ENCODE results near the gene SLC4A5.

Gene SLC4A5

GRCh38 chr2:74373221-74373676 lies 30.0 kb upstream of the SLC4A5 start:
- H3K4me3 ChIP-seq (ENCODE audit: low read depth in 1 of 2, low read length in 1 of 2): no peak overlapping the region
- no peak overlapping the region for H3K27ac ChIP-seq
- no peaks in the 10 kb centered on the region for H3K4me1 ChIP-seq (ENCODE audit: control insufficient read depth in 1 of 2, insufficient read depth in 1 of 2, low read depth in 1 of 2, low read length in 1 of 2)
- TF ChIP-seq, protein P1, sequence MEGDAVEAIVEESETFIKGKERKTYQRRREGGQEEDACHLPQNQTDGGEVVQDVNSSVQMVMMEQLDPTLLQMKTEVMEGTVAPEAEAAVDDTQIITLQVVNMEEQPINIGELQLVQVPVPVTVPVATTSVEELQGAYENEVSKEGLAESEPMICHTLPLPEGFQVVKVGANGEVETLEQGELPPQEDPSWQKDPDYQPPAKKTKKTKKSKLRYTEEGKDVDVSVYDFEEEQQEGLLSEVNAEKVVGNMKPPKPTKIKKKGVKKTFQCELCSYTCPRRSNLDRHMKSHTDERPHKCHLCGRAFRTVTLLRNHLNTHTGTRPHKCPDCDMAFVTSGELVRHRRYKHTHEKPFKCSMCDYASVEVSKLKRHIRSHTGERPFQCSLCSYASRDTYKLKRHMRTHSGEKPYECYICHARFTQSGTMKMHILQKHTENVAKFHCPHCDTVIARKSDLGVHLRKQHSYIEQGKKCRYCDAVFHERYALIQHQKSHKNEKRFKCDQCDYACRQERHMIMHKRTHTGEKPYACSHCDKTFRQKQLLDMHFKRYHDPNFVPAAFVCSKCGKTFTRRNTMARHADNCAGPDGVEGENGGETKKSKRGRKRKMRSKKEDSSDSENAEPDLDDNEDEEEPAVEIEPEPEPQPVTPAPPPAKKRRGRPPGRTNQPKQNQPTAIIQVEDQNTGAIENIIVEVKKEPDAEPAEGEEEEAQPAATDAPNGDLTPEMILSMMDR (IDR thresholded peaks at IDR 0.05): no peak
- H3K36me3 ChIP-seq: peaks cover 88% of the 10 kb centered on the region
- H3K27me3 ChIP-seq: no peaks in the 10 kb centered on the region
- no peaks in the 10 kb centered on the region for H3K9me3 ChIP-seq

GRCh38 chr2:74372674-74373073 lies 29.5 kb upstream of the SLC4A5 start:
- H3K27ac ChIP-seq: no peak overlapping the region
- H3K4me1 ChIP-seq (ENCODE audit: control insufficient read depth in 1 of 2, insufficient read depth in 1 of 2, low read depth in 1 of 2, low read length in 1 of 2): no peaks in the 10 kb centered on the region
- no peak overlapping the region for H3K4me3 ChIP-seq (ENCODE audit: low read depth in 1 of 2, low read length in 1 of 2)
- H3K27me3 ChIP-seq: no peaks in the 10 kb centered on the region
- peaks cover 89% of the 10 kb centered on the region for H3K36me3 ChIP-seq
- TF ChIP-seq, protein P1 (IDR thresholded peaks at IDR 0.05): no peak
- no peaks in the 10 kb centered on the region for H3K9me3 ChIP-seq

DNA sequence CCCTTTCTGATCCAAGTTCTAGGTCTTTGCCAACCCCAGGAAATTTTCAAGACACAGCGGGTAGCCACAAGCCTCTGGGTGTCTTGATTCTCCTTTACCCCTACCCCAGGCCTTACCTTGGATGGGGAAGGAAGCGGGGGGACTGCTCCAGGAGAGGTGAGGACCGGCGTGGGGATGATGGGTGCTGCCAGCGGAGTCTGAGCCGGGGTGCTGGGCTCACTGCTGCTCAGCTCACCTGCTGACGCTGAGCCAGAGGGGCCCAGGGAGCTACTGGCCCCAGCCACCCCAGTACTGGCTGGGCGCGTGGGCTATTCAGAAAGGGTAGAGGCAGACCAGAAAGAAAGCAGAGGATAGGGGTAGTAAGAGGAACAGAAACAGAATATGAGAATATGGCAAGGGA lies 28.2 kb upstream of the SLC4A5 start:
- Histone ChIP-seq H3K4me3 (ENCODE audit: low read depth in 1 of 2, low read length in 1 of 2) (no peak overlapping the region), H3K9me3 (no peaks in the 10 kb centered on the region), H3K27ac (no peak overlapping the region), H3K36me3 (peaks cover 89% of the 10 kb centered on the region), H3K4me1 (ENCODE audit: control insufficient read depth in 1 of 2, insufficient read depth in 1 of 2, low read depth in 1 of 2, low read length in 1 of 2) (no peaks in the 10 kb centered on the region), H3K27me3 (no peaks in the 10 kb centered on the region)
- TF ChIP-seq, protein P1 (IDR thresholded peaks at IDR 0.05): no peak

DNA sequence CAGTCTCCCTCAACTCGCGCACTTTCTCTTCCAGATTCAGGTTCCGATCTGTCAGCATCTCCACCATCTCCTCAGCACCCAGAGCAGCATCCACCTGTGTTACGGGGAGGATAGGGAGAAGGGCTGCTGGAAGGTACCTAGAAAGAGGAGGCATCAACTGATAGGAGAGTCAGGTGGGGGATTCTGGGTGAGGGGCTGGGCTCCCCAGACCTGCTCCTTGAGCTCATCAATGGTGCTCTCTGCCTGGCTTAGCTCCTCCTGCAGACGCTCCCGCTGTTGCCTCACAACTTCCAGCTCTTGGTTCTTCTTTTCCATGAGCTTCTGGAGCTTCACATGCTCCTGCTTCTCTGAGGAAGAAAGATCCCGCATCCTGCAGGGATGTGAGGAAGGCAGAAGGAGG lies 26.8 kb upstream of the SLC4A5 start:
- TF ChIP-seq, protein P1 (IDR thresholded peaks at IDR 0.05): no peak
- Histone ChIP-seq H3K9me3 (no peaks in the 10 kb centered on the region), H3K27ac (no peak overlapping the region), H3K27me3 (no peaks in the 10 kb centered on the region), H3K4me1 (ENCODE audit: control insufficient read depth in 1 of 2, insufficient read depth in 1 of 2, low read depth in 1 of 2, low read length in 1 of 2) (no peaks in the 10 kb centered on the region), H3K4me3 (ENCODE audit: low read depth in 1 of 2, low read length in 1 of 2) (no peak overlapping the region), H3K36me3 (peaks cover 91% of the 10 kb centered on the region)

DNA sequence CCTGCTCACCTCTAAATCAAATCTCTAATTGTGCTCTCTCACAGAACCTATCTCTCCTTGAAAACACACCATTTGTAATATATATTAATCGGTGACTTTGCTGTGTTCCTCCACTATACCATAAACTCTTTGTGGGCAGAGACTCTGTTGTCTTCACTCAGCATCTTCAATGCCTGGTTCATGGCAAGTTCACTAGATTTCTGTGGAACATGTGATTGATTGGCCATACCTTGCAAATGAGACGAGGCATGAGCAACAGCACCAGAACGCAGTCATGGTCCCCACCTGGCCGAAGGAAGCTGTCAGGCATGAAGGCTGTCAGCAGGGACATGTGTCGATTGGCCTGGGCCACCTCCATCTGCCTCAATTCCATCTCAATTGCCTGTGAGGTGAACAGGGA lies 25.3 kb upstream of the SLC4A5 start:
- H3K4me1 ChIP-seq (ENCODE audit: control insufficient read depth in 1 of 2, insufficient read depth in 1 of 2, low read depth in 1 of 2, low read length in 1 of 2): no peaks in the 10 kb centered on the region
- TF ChIP-seq, protein P1 (IDR thresholded peaks at IDR 0.05): no peak
- H3K27ac ChIP-seq: no peak overlapping the region
- no peak overlapping the region for H3K4me3 ChIP-seq (ENCODE audit: low read depth in 1 of 2, low read length in 1 of 2)
- H3K36me3 ChIP-seq: peaks cover 93% of the 10 kb centered on the region
- H3K27me3 ChIP-seq: no peaks in the 10 kb centered on the region
- H3K9me3 ChIP-seq: no peaks in the 10 kb centered on the region

GRCh38 chr2:74367789-74368188 lies 24.6 kb upstream of the SLC4A5 start:
- TF ChIP-seq, protein P1 (IDR thresholded peaks at IDR 0.05): no peak
- H3K9me3 ChIP-seq: no peaks in the 10 kb centered on the region
- no peaks in the 10 kb centered on the region for H3K27me3 ChIP-seq
- H3K27ac ChIP-seq: no peak overlapping the region
- no peak overlapping the region for H3K4me3 ChIP-seq (ENCODE audit: low read depth in 1 of 2, low read length in 1 of 2)
- H3K4me1 ChIP-seq (ENCODE audit: control insufficient read depth in 1 of 2, insufficient read depth in 1 of 2, low read depth in 1 of 2, low read length in 1 of 2): no peaks in the 10 kb centered on the region
- H3K36me3 ChIP-seq: peaks cover 98% of the 10 kb centered on the region

Measured in neutrophil (primary cell).